ENCODE measurements around the gene HRAS. TPM values are rescaled to one million over a fixed set of nuclear protein-coding genes. Genes with fewer than 3 reads are reported as not detected.
A peak's percentile ranks its signal among the peaks of the same experiment; 100 is the strongest.

The HRAS gene
- total and polyA plus RNA-seq, 2 of the 13 experiments (the other 11 are each of a cell fraction or from before 2014, with no cell fraction given) = 32.9 to 50.0 TPM

GRCh38 chr11:520428-521176 is 14.8 kb downstream of the HRAS start (continued):
- TF ChIP-seq, protein P1, sequence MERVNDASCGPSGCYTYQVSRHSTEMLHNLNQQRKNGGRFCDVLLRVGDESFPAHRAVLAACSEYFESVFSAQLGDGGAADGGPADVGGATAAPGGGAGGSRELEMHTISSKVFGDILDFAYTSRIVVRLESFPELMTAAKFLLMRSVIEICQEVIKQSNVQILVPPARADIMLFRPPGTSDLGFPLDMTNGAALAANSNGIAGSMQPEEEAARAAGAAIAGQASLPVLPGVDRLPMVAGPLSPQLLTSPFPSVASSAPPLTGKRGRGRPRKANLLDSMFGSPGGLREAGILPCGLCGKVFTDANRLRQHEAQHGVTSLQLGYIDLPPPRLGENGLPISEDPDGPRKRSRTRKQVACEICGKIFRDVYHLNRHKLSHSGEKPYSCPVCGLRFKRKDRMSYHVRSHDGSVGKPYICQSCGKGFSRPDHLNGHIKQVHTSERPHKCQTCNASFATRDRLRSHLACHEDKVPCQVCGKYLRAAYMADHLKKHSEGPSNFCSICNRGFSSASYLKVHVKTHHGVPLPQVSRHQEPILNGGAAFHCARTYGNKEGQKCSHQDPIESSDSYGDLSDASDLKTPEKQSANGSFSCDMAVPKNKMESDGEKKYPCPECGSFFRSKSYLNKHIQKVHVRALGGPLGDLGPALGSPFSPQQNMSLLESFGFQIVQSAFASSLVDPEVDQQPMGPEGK (CRISPR knock-in tag; IDR thresholded peaks at IDR 0.05) = 0 out of 2 replicates have a peak, but pooled peaks have one; percentile 48
- no peak for TF ChIP-seq ZNF501 (CRISPR knock-in tag; IDR thresholded peaks at IDR 0.05)
- no peak for TF ChIP-seq RXRA (CRISPR knock-in tag; IDR thresholded peaks at IDR 0.05)
- TF ChIP-seq, protein P2, sequence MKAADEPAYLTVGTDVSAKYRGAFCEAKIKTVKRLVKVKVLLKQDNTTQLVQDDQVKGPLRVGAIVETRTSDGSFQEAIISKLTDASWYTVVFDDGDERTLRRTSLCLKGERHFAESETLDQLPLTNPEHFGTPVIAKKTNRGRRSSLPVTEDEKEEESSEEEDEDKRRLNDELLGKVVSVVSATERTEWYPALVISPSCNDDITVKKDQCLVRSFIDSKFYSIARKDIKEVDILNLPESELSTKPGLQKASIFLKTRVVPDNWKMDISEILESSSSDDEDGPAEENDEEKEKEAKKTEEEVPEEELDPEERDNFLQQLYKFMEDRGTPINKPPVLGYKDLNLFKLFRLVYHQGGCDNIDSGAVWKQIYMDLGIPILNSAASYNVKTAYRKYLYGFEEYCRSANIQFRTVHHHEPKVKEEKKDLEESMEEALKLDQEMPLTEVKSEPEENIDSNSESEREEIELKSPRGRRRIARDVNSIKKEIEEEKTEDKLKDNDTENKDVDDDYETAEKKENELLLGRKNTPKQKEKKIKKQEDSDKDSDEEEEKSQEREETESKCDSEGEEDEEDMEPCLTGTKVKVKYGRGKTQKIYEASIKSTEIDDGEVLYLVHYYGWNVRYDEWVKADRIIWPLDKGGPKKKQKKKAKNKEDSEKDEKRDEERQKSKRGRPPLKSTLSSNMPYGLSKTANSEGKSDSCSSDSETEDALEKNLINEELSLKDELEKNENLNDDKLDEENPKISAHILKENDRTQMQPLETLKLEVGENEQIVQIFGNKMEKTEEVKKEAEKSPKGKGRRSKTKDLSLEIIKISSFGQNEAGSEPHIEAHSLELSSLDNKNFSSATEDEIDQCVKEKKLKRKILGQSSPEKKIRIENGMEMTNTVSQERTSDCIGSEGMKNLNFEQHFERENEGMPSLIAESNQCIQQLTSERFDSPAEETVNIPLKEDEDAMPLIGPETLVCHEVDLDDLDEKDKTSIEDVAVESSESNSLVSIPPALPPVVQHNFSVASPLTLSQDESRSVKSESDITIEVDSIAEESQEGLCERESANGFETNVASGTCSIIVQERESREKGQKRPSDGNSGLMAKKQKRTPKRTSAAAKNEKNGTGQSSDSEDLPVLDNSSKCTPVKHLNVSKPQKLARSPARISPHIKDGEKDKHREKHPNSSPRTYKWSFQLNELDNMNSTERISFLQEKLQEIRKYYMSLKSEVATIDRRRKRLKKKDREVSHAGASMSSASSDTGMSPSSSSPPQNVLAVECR (CRISPR knock-in tag; IDR thresholded peaks at IDR 0.05; ENCODE audit: borderline replicate concordance) = no peak
- TF ChIP-seq ZNF354B (CRISPR knock-in tag; IDR thresholded peaks at IDR 0.05) = no peak
- TF ChIP-seq ZNF670 (CRISPR knock-in tag; IDR thresholded peaks at IDR 0.05; ENCODE audit: borderline replicate concordance) = no peak
- no peak for TF ChIP-seq ZBED4 (CRISPR knock-in tag; IDR thresholded peaks at IDR 0.05; ENCODE audit: borderline replicate concordance)
- TF ChIP-seq FOXP4 (CRISPR knock-in tag; IDR thresholded peaks at IDR 0.05) = peak; percentile 38; the same call in 1 of the 2 replicates
- no peak for TF ChIP-seq ZBTB3 (CRISPR knock-in tag; IDR thresholded peaks at IDR 0.05; ENCODE audit: borderline replicate concordance, low read depth)
- 0 out of 2 replicates have a peak, but pooled peaks have one; percentile 21 for TF ChIP-seq DPF2 (CRISPR knock-in tag; IDR thresholded peaks at IDR 0.05; ENCODE audit: borderline replicate concordance, low read depth)
- no peak for TF ChIP-seq NFYB (CRISPR knock-in tag; IDR thresholded peaks at IDR 0.05)
- peak; percentile 39; the same call in 1 of the 2 replicates for TF ChIP-seq ZNF574 (CRISPR knock-in tag; IDR thresholded peaks at IDR 0.05)
